Prostate gland (tissue), 2 donors: ENCODE measurements around the gene CTIF. TPM values are rescaled to one million over a fixed set of nuclear protein-coding genes. Genes with fewer than 3 reads are reported as not detected.

Experiments
- DNase-seq: peaks from one replicate; pipeline ENCODE4 v3.0.0-alpha.2; 2019; ENCODE audit warnings: low spot score
- H3K27ac ChIP-seq, 2 donors: fragments of 200-600 bp; sonication (generic); 2 replicates each; pipeline ENCODE4 v1.5.1; 2017 to 2019
- H3K27me3 ChIP-seq: fragments of 200-600 bp; sonication (generic); replicated peaks from 2 replicates; pipeline ENCODE4 v1.5.1; 2019; ENCODE audit not compliant: insufficient read depth
- H3K36me3 ChIP-seq, 2 donors: fragments of 200-600 bp; sonication (generic); 1 replicate in 1 of 2; 2 replicates in 1 of 2; pipeline versions ENCODE4 v1.5.1 to v1.8.1; 2017 to 2019
- H3K4me1 ChIP-seq: fragments of 200-600 bp; sonication (generic); replicated peaks from 2 replicates; pipeline ENCODE4 v1.5.1; 2019
- H3K4me3 ChIP-seq, 2 donors: fragments of 200-600 bp; sonication (generic); 2 replicates each; pipeline ENCODE4 v1.5.1; 2017 to 2019
- H3K9me3 ChIP-seq: fragments of 200-600 bp; sonication (generic); 2 replicates; pipeline ENCODE4 v1.5.1; 2017
- CTCF ChIP-seq, 4 experiments: fragments of 200-600 bp in 2 of 4; fragments of 450-650 bp in 2 of 4; sonication (generic) in 2 of 4; IDR thresholded peaks; 1 replicate in 3 of 4; 2 replicates in 1 of 4; pipeline ENCODE4 v1.5.1; 2016 to 2019; ENCODE audit warnings: antibody characterized with exemption in 4 of 4, mild to moderate bottlenecking in 2 of 4, moderate library complexity in 2 of 4
- POLR2A ChIP-seq: fragments of 450-650 bp; IDR thresholded peaks from one replicate; pipeline ENCODE4 v1.6.1; 2016; ENCODE audit warnings: antibody characterized with exemption, mild to moderate bottlenecking
- POLR2AphosphoS5 ChIP-seq: sonication (generic); formaldehyde crosslinking; IDR thresholded peaks from one replicate; pipeline ENCODE4 v1.6.1; 2017; ENCODE audit warnings: antibody characterized with exemption
- WGBS: methylation state at CpG from one replicate; pipeline ENCODE4 v1.1.5; 2018; 5-methylcytosine and 5-hydroxymethylcytosine counted together
- intact Hi-C: fragments of 100-400 bp; cut with DNase I; formaldehyde crosslinking; loops from one replicate; pipeline ENCODE4 v1.14.2; 2022
- total RNA-seq, 2 donors: library from RNA; depleted of rRNA; stranded (reverse); fragments of >200 nt; gene quantifications; one replicate each; pipeline ENCODE4 v1.1.0, GENCODE V29; 2016

Gene CTIF
- total RNA-seq, 2 donors from 2014 or later = 8.1 to 57.9 TPM

- Histone ChIP-seq H3K36me3 (no peaks in the 10 kb centered on the region), H3K4me3 (no peak overlapping the region), H3K4me1 (peaks cover under 1% of the 10 kb centered on the region), H3K9me3 (no peaks in the 10 kb centered on the region), H3K27me3 (no peaks in the 10 kb centered on the region), H3K27ac (no peak overlapping the region)
- no peak for TF ChIP-seq POLR2AphosphoS5
- TF ChIP-seq CTCF (IDR thresholded peaks at IDR 0.05) = no peak
- no peak for TF ChIP-seq POLR2A
- intact Hi-C loops = no loop called here
- no peak for DNase-seq
- 70% methylated on average over 10 of the region's 11 CpGs for WGBS
Measured at GRCh38 chr18:48787203-48788151, 248.6 kb downstream of the CTIF start.

- Histone ChIP-seq H3K27me3 (no peaks in the 10 kb centered on the region), H3K4me1 (no peaks in the 10 kb centered on the region), H3K27ac (no peak overlapping the region), H3K4me3 (no peak overlapping the region), H3K36me3 (no peaks in the 10 kb centered on the region), H3K9me3 (no peaks in the 10 kb centered on the region)
- no peak for TF ChIP-seq CTCF (IDR thresholded peaks at IDR 0.05)
- no peak for TF ChIP-seq POLR2A
- no peak for TF ChIP-seq POLR2AphosphoS5
- WGBS = 50% methylated on average over 1 of the region's 1 CpG
- intact Hi-C loops = no loop called here
- no peak for DNase-seq
Measured at GRCh38 chr18:48788373-48788772, 249.5 kb downstream of the CTIF start.

GRCh38 chr18:48789259-48789812, 250.5 kb downstream of the CTIF start:
- H3K9me3 ChIP-seq = no peaks in the 10 kb centered on the region
- H3K27me3 ChIP-seq = no peaks in the 10 kb centered on the region
- no peak overlapping the region for H3K4me3 ChIP-seq
- intact Hi-C loops = no loop called here
- TF ChIP-seq POLR2AphosphoS5 (no peak), CTCF (IDR thresholded peaks at IDR 0.05) (no peak)
- H3K27ac ChIP-seq = no peak overlapping the region
- no peaks in the 10 kb centered on the region for H3K36me3 ChIP-seq
- no peak for DNase-seq
- no peaks in the 10 kb centered on the region for H3K4me1 ChIP-seq

GRCh38 chr18:48790226-48790863, 251.5 kb downstream of the CTIF start:
- Histone ChIP-seq H3K27me3 (no peaks in the 10 kb centered on the region), H3K4me3 (no peak overlapping the region), H3K4me1 (no peaks in the 10 kb centered on the region), H3K36me3 (no peaks in the 10 kb centered on the region), H3K27ac (no peak overlapping the region), H3K9me3 (no peaks in the 10 kb centered on the region)
- WGBS = 71% methylated on average over 20 of the region's 22 CpGs
- intact Hi-C loops = no loop called here
- no peak for DNase-seq
- no peak for TF ChIP-seq POLR2AphosphoS5
- no peak for TF ChIP-seq POLR2A
- TF ChIP-seq CTCF (IDR thresholded peaks at IDR 0.05) = no peak
